GM19193 (cell line): Measurements from ENCODE around the gene GC.

Source experiments
- POLR2A ChIP-seq: IDR thresholded peaks from 4 replicates; pipeline ENCODE4 v1.6.1; 2011; ENCODE audit not compliant: insufficient read depth, insufficient read length; ENCODE audit errors: extremely low read depth

GC gene

DNA sequence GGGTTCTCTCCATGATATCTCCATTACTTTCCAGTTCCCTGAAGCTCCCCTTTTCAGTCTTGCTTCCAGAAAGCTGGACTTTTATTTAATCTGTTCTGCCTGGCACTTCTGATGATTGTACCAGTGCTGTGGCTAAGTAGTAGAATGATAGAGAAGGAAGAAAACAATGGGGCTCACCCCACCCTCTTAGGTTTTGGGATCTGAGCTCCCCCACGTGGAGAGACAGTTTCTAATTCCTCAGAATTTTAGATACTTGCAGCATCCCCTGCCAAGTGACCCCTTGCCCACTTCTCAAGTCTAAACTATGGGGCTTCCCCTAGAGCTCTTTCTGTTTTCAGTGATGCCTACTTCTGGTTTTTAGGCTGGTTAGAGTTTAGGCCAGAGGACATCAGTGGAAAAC is 73.9 kb downstream of the GC start:
- no peak for TF ChIP-seq POLR2A

DNA sequence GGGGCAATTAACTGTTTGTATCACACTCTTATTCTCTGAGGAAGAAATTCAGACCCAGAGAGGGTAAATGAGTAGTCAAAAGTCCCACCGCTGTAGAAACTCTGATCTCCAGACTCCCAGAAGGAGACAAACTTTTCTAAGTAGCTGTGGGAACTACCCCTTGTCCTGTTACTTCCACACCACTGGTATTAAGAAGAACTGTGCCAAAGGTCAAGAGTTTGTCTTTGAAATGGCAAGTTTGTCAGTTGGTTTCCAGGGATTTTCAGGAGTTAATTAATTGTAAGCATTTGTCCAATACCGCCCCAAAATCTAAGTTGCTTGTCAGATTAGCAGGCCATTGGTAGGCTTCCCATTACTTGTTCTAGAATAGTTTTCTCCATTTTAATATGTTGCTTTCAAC is 85.7 kb downstream of the GC start:
- TF ChIP-seq POLR2A = no peak

DNA sequence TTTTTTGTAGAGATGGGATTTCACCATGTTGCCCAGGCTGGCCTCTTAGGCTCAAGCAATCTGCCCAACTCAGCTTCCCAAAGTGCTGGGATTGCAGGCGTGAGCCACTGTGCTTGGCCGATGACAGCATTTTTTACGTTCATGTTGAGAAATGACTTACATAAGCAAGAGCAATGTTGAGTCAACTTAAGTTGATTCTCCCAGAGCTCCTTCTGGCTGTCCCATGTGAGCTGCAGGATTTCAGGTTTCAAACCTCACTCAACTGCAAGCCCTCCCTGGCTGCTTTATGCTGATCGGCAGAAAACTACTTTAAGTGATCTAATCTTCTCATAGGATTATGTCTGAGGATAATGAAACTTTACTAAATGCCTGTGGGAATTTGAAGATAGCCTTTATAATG is 86.8 kb downstream of the GC start:
- TF ChIP-seq POLR2A = no peak

DNA sequence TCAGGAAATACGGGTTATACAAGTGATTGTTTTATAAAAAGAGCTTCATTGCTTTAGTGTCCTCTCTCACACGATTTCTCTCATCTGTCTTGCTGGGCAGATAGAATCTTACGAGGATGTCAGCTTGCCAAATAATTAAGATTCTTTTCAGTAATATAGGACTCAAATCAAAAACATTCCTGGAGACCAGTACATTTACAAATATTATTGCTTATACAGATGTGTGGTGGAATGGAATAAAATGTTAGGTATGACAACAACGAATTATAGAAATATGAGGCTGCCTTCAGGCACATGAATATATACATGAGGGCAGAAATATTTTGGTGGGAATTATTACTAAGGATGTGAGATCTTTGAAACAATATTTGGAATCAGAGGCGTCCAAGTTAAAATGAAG is 88.9 kb downstream of the GC start:
- TF ChIP-seq POLR2A = no peak

DNA sequence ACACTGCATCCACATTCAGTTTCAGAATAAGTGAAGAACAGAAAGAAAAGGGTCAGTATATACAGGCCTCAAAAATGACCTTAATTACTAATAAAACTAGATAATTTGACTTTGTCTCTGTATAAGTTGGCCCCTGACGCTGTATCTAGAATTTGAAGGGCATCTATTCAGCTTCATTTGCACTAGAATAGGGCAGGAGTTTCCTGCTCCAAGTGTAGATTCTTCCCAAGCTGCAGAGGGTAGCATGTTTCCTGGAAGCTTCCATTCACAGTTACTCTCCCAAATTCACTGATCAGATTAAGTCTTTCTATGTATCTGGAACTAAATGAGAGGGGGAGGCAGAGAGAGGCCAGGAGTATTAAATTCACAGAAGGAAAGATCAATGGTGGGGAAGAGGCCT is 90.9 kb downstream of the GC start:
- TF ChIP-seq POLR2A = no peak

DNA sequence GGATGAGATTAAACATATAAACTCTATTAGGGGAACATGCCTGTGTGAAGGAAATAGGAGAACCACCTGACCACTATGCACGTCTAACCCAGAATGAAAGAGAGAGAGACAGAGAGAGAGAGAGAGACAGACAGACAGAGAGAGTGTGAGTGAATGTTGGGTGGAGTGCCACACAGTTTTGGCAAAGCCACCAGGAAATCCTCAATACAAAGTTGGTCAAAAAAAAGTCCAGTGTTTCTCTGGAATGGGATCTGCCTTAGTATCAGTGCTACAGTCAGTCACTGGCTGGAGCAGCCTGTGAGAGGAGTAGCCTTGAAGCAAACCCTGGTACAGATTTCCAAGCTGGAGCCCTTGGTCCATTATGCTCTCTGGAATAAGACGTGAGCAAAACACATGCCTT is 91.7 kb downstream of the GC start:
- no peak for TF ChIP-seq POLR2A
